ENCODE results near the gene LRRC3C. TPM values are rescaled to one million over a fixed set of nuclear protein-coding genes. Genes with fewer than 3 reads are reported as not detected.

Gene LRRC3C
- total and polyA plus RNA-seq, 3 donors from 2014 or later: 0.47 to 0.78 TPM; not detected in 1

- Histone ChIP-seq H3K4me1 (peaks cover 9% of the 10 kb centered on the region), H3K4me3 (no peak overlapping the region), H3K9me3 (no peaks in the 10 kb centered on the region), H3K27me3 (no peaks in the 10 kb centered on the region), H3K27ac (no peak overlapping the region), H3K36me3 (ENCODE audit: low read depth, missing control alignments) (no peaks in the 10 kb centered on the region)
- TF ChIP-seq POLR2A (IDR thresholded peaks at IDR 0.05): no peak
- no peak for TF ChIP-seq CTCF (IDR thresholded peaks at IDR 0.05)
- no peak for DNase-seq
- intact Hi-C loops (cut with DNase I; ENCODE audit: low total_unique reads): no loop called here
- WGBS, 2 donors: 88 to 89% methylated on average over 2 of the region's 2 CpGs
These were observed 21.5 kb downstream of the LRRC3C start for GRCh38 chr17:39949028-39949427.

GRCh38 chr17:39950871-39951348 is 23.4 kb downstream of the LRRC3C start:
- Histone ChIP-seq H3K9me3 (no peaks in the 10 kb centered on the region), H3K27me3 (no peaks in the 10 kb centered on the region), H3K4me3 (no peak overlapping the region), H3K36me3 (ENCODE audit: low read depth, missing control alignments) (no peaks in the 10 kb centered on the region), H3K27ac (no peak overlapping the region), H3K4me1 (peaks cover 9% of the 10 kb centered on the region)
- WGBS, 2 donors: 30 to 46% methylated on average over 5 of the region's 5 CpGs
- DNase-seq: no peak
- TF ChIP-seq CTCF (IDR thresholded peaks at IDR 0.05) (no peak), POLR2A (IDR thresholded peaks at IDR 0.05) (no peak)
- intact Hi-C loops (cut with DNase I; ENCODE audit: low total_unique reads): no loop called here

- Histone ChIP-seq H3K27me3 (no peaks in the 10 kb centered on the region), H3K27ac (no peak overlapping the region), H3K4me1 (peaks cover 9% of the 10 kb centered on the region), H3K36me3 (ENCODE audit: low read depth, missing control alignments) (no peaks in the 10 kb centered on the region), H3K9me3 (no peaks in the 10 kb centered on the region), H3K4me3 (peak overlapping the region in 1 of 2 donors; percentile 56)
- intact Hi-C loops (cut with DNase I; ENCODE audit: low total_unique reads): no loop called here
- no peak for TF ChIP-seq CTCF (IDR thresholded peaks at IDR 0.05)
- TF ChIP-seq POLR2A (IDR thresholded peaks at IDR 0.05): no peak
- 53 to 60% methylated on average over 13 to 22 of the region's 22 CpGs for WGBS, 2 donors
- DNase-seq: no peak
These were observed 24.6 kb downstream of the LRRC3C start for GRCh38 chr17:39951924-39952679.

GRCh38 chr17:39952680-39953470 is 25.3 kb downstream of the LRRC3C start:
- Histone ChIP-seq H3K4me1 (peaks cover 9% of the 10 kb centered on the region), H3K27ac (peak overlapping the region; percentile 11 to 31), H3K36me3 (ENCODE audit: low read depth, missing control alignments) (no peaks in the 10 kb centered on the region), H3K4me3 (peak overlapping the region; percentile 53 to 56), H3K27me3 (no peaks in the 10 kb centered on the region), H3K9me3 (no peaks in the 10 kb centered on the region)
- peak; percentile 98 for DNase-seq
- intact Hi-C loops (cut with DNase I; ENCODE audit: low total_unique reads): no loop called here
- WGBS, 2 donors: 2 to 3% methylated on average over 26 to 47 of the region's 55 CpGs
- TF ChIP-seq CTCF (IDR thresholded peaks at IDR 0.05): no peak
- TF ChIP-seq POLR2A (IDR thresholded peaks at IDR 0.05): no peak
